Mesothelial cell of epicardium (in vitro differentiated cells): ENCODE measurements around the gene TCEA3. TPM values are rescaled to one million over a fixed set of nuclear protein-coding genes. Genes with fewer than 3 reads are reported as not detected.

Experiments
- DNase-seq, 2 experiments: peaks; one replicate each; pipeline ENCODE4 v3.0.0; 2021; ENCODE audit warnings: low spot score in 2 of 2; ENCODE audit not compliant: unreplicated experiment in 2 of 2
- H3K27ac Mint-ChIP-seq: 2 replicates; pipeline ENCODE4 v1.8.0; 2021; ENCODE audit warnings: mixed read lengths
- H3K27me3 Mint-ChIP-seq: 2 replicates; pipeline ENCODE4 v1.8.0; 2021; ENCODE audit warnings: low read depth, mixed read lengths
- H3K36me3 Mint-ChIP-seq: 2 replicates; pipeline ENCODE4 v1.8.0; 2021; ENCODE audit warnings: mixed read lengths
- H3K4me1 Mint-ChIP-seq: 2 replicates; pipeline ENCODE4 v1.8.0; 2021; ENCODE audit warnings: mixed read lengths
- H3K4me3 Mint-ChIP-seq: 2 replicates; pipeline ENCODE4 v1.8.0; 2021; ENCODE audit warnings: mild to moderate bottlenecking, moderate library complexity, mixed read lengths
- H3K9me3 Mint-ChIP-seq: 2 replicates; pipeline ENCODE4 v1.8.0; 2021; ENCODE audit warnings: mixed read lengths
- total RNA-seq: library from RNA; stranded (reverse); gene quantifications from 3 replicates; pipeline ENCODE4 v1.2.1, GENCODE V29; 2021
- TF ChIP-seq, protein P1 (sequence below): fragments of 200-600 bp; sonication (generic); IDR thresholded peaks from one replicate; pipeline ENCODE4 v1.5.0; 2021; ENCODE audit warnings: antibody characterized with exemption; ENCODE audit not compliant: unreplicated experiment

TCEA3 gene
- total RNA-seq, 1 donor from 2014 or later = 10.0 TPM

DNA sequence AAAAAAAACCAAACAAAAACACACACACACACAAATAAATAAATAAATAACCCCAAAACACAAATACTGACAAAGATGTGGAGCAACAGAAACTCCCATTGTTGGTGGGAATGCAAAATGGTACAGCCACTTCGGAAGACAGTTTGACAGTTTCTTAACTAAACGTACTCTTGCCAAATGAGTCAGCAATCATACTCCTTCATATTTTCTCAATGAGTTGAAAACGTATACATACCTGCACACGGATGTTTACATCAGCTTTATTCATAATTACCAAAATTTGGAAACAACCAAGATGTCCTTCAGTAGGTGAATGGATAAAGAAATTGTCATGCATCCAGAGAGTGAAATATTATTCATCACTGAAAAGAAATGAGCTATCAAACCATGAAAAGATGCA lies 36.0 kb upstream of the TCEA3 start:
- no peaks in the 10 kb centered on the region for H3K4me1 Mint-ChIP-seq
- no peak overlapping the region for H3K27ac Mint-ChIP-seq
- H3K27me3 Mint-ChIP-seq = no peaks in the 10 kb centered on the region
- H3K4me3 Mint-ChIP-seq = no peak overlapping the region
- H3K36me3 Mint-ChIP-seq = peaks cover 29% of the 10 kb centered on the region
- peaks cover 5% of the 10 kb centered on the region for H3K9me3 Mint-ChIP-seq
- TF ChIP-seq, protein P1, sequence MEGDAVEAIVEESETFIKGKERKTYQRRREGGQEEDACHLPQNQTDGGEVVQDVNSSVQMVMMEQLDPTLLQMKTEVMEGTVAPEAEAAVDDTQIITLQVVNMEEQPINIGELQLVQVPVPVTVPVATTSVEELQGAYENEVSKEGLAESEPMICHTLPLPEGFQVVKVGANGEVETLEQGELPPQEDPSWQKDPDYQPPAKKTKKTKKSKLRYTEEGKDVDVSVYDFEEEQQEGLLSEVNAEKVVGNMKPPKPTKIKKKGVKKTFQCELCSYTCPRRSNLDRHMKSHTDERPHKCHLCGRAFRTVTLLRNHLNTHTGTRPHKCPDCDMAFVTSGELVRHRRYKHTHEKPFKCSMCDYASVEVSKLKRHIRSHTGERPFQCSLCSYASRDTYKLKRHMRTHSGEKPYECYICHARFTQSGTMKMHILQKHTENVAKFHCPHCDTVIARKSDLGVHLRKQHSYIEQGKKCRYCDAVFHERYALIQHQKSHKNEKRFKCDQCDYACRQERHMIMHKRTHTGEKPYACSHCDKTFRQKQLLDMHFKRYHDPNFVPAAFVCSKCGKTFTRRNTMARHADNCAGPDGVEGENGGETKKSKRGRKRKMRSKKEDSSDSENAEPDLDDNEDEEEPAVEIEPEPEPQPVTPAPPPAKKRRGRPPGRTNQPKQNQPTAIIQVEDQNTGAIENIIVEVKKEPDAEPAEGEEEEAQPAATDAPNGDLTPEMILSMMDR = no peak
- no peak for DNase-seq

DNA sequence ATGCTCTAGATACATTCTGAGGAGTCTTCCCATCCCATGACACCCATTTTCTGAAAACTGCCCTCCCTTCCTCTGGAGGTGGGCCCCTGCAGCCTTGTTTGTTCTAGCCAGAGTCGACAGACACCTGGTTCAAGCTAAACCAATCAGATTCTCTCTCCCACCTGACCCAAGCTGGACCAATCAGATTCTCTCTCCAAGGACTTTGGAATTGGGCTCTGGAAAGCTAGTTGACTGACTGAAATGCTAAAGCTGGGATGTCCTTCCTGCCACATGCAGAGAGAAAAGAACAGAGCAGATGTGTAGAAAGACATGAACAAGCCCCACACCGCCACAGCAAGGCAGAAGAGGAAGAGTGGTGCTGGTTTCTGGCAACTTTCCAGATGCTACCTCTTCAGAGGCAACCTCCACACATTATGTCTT lies 34.8 kb upstream of the TCEA3 start:
- H3K9me3 Mint-ChIP-seq = peaks cover 5% of the 10 kb centered on the region
- no peaks in the 10 kb centered on the region for H3K27me3 Mint-ChIP-seq
- TF ChIP-seq, protein P1 = no peak
- H3K4me3 Mint-ChIP-seq = no peak overlapping the region
- H3K27ac Mint-ChIP-seq = no peak overlapping the region
- peaks cover 37% of the 10 kb centered on the region for H3K36me3 Mint-ChIP-seq
- no peaks in the 10 kb centered on the region for H3K4me1 Mint-ChIP-seq
- DNase-seq = no peak

DNA sequence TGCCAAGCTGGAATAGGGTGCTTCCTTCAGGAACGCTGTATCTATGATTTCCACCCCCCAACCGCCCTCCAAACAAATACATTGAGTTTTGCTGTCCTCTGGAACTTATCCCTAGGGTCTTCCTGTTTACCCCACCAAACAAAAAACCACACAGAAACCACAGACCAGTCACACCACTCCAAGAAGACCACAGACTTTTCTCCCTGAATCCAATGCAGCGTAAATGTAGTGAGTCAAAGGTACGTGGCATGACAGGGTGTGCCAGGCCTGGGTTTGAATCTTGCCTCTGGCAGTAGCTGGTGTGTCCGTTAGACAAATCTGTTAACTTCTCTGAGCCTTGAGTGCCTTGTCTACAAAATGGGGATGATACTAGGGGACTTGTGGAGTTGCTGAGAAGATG lies 31.7 kb upstream of the TCEA3 start:
- H3K9me3 Mint-ChIP-seq = no peaks in the 10 kb centered on the region
- H3K27ac Mint-ChIP-seq = no peak overlapping the region
- H3K4me1 Mint-ChIP-seq = peaks cover 20% of the 10 kb centered on the region
- H3K27me3 Mint-ChIP-seq = no peaks in the 10 kb centered on the region
- no peak overlapping the region for H3K4me3 Mint-ChIP-seq
- no peak for DNase-seq
- TF ChIP-seq, protein P1 = no peak
- peaks cover 29% of the 10 kb centered on the region for H3K36me3 Mint-ChIP-seq

DNA sequence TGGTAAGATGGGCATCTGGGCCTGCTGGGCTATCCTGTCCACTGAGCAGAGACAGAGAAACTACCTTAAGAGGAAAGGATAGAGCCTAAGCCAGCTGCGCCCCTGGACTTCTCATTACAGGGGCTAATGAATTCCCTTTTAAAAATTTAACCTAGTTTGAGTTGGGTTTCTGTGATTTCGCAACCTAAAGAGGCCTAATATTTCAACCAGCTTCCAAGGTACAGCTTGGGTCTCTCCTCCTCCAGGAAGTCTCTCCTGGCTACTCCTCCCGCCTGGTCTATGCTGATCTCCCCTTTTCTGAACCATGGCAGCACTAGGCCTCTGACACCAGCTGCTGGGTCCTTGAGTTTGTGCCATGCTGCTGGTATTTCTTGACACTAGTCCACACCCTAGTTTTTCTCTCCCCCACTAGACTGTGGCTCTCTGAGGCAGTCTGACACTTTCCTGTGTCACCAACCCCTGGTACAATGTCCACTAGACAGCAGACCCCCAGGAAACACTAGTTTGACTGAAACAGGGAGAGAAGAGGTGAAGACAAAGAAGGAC lies 29.0 kb upstream of the TCEA3 start:
- TF ChIP-seq, protein P1 = no peak
- Mint-ChIP-seq H3K36me3 (peaks cover 23% of the 10 kb centered on the region), H3K4me1 (peaks cover 24% of the 10 kb centered on the region), H3K27ac (no peak overlapping the region), H3K4me3 (no peak overlapping the region), H3K9me3 (no peaks in the 10 kb centered on the region), H3K27me3 (no peaks in the 10 kb centered on the region)
- no peak for DNase-seq

DNA sequence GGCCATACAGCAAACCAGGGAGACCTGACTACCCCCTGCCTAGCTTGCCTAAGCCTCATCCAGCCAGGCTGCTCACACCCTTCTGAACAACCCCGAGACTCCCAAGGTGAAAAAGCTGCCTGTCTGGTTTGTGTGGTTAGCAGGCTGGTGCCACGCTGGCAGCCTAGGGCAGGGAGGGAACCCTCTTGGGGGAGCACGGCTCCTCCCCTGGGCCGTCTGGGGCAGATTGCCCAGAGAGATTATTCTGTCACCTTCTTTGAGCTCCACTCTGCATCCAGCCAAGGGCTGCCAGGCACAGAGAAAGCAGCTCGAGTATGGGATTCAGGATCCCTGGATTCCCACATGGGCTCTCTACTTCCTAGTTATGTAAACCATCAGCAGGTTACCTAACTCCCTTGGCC lies 27.5 kb upstream of the TCEA3 start:
- TF ChIP-seq, protein P1 = no peak
- H3K36me3 Mint-ChIP-seq = peaks cover 20% of the 10 kb centered on the region
- H3K4me3 Mint-ChIP-seq = no peak overlapping the region
- H3K27me3 Mint-ChIP-seq = no peaks in the 10 kb centered on the region
- peak overlapping the region; percentile 80 for H3K27ac Mint-ChIP-seq
- DNase-seq = peak in 1 of 2 experiments; percentile 50
- peaks cover 24% of the 10 kb centered on the region for H3K4me1 Mint-ChIP-seq
- no peaks in the 10 kb centered on the region for H3K9me3 Mint-ChIP-seq

DNA sequence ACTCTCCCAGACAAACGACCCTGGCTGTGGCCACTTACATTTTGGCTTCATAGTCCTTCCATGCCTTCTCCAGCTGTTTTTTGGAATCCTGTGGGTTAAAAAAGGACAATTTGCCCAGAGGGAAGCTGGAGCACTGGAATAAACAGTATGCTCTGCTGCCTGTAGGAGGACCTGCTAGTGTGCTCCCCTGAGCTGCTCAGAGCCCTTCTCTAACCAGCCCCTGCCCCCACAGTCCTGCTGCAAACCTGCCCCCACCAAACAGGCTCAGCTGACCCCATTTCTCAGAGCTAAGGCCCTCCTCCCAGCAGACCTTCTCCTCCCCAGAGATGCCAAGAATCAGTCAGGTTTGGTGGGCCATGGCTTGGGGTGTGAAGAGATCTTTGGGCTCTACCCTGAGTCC lies 26.9 kb upstream of the TCEA3 start:
- TF ChIP-seq, protein P1 = no peak
- Mint-ChIP-seq H3K4me1 (peaks cover 24% of the 10 kb centered on the region), H3K27me3 (no peaks in the 10 kb centered on the region), H3K4me3 (no peak overlapping the region), H3K9me3 (no peaks in the 10 kb centered on the region), H3K27ac (peak overlapping the region; percentile 80), H3K36me3 (peaks cover 17% of the 10 kb centered on the region)
- no peak for DNase-seq
